ENCODE results near the gene APBB1IP. TPM values are rescaled to one million over a fixed set of nuclear protein-coding genes. Genes with fewer than 3 reads are reported as not detected.
"Not testable (repeated sequence)": the region's sequence is repeated elsewhere in the genome, so short reads cannot be mapped to it uniquely, and the experiment has no call there.

APBB1IP gene
- total RNA-seq, 2 experiments from 2014 or later = 44.5 to 45.6 TPM

GRCh38 chr10:26579256-26580063 lies 141.3 kb downstream of the APBB1IP start:
- Histone ChIP-seq H3K4me1 (ENCODE audit: insufficient read depth, low read length) (no peaks in the 10 kb centered on the region), H3K4me3 (ENCODE audit: low read length) (no peak overlapping the region), H3K9me3 (ENCODE audit: control insufficient read depth in 1 of 2, insufficient read depth in 1 of 2, low read length in 2 of 2) (no peaks in the 10 kb centered on the region), H3K36me3 (ENCODE audit: insufficient read depth, low read length) (no peaks in the 10 kb centered on the region), H3K27ac (ENCODE audit: low read depth in 1 of 2, low read length in 2 of 2) (no peak overlapping the region), H3K27me3 (ENCODE audit: control insufficient read depth in 1 of 2, insufficient read depth in 2 of 2, low read length in 2 of 2) (no peaks in the 10 kb centered on the region)
- no peak for TF ChIP-seq CTCF (IDR thresholded peaks at IDR 0.05)
- Mint-ChIP-seq H3K9me3 (peaks cover 2% of the 10 kb centered on the region), H3K4me1 (ENCODE audit: low read depth) (no peaks in the 10 kb centered on the region), H3K4me3 (peak overlapping the region; percentile 38), H3K36me3 (ENCODE audit: low read depth) (peaks cover 13% of the 10 kb centered on the region), H3K27me3 (no peaks in the 10 kb centered on the region), H3K27ac (no peak overlapping the region)
- intact Hi-C loops (cut with DNase I, micrococcal nuclease) = no loop called here
- ChIA-PET CTCF (no interaction called here), POLR2A (no interaction called here)
- DNase-seq = peak in 2 of 14 experiments; percentile 16 to 38
- ATAC-seq (ENCODE audit: poor library complexity) = no peak

GRCh38 chr10:26586211-26586610 lies 148.1 kb downstream of the APBB1IP start:
- DNase-seq (no peak), ATAC-seq (ENCODE audit: poor library complexity) (no peak)
- H3K4me3 Mint-ChIP-seq = no peak overlapping the region
- no peaks in the 10 kb centered on the region for H3K4me1 Mint-ChIP-seq (ENCODE audit: low read depth)
- POLR2A ChIA-PET = no interaction called here
- H3K27me3 Mint-ChIP-seq = no peaks in the 10 kb centered on the region
- H3K27ac Mint-ChIP-seq = no peak overlapping the region
- no peaks in the 10 kb centered on the region for H3K27me3 ChIP-seq (ENCODE audit: control insufficient read depth in 1 of 2, insufficient read depth in 2 of 2, low read length in 2 of 2)
- no peaks in the 10 kb centered on the region for H3K4me1 ChIP-seq (ENCODE audit: insufficient read depth, low read length)
- H3K9me3 ChIP-seq (ENCODE audit: control insufficient read depth in 1 of 2, insufficient read depth in 1 of 2, low read length in 2 of 2) = no peaks in the 10 kb centered on the region
- CTCF ChIA-PET = no interaction called here
- H3K4me3 ChIP-seq (ENCODE audit: low read length) = no peak overlapping the region
- H3K27ac ChIP-seq (ENCODE audit: low read depth in 1 of 2, low read length in 2 of 2) = no peak overlapping the region
- peaks cover under 1% of the 10 kb centered on the region for H3K36me3 ChIP-seq (ENCODE audit: insufficient read depth, low read length)
- TF ChIP-seq CTCF (IDR thresholded peaks at IDR 0.05) = no peak
- intact Hi-C loops (cut with DNase I, micrococcal nuclease) = no loop called here
- peaks cover 42% of the 10 kb centered on the region for H3K36me3 Mint-ChIP-seq (ENCODE audit: low read depth)
- H3K9me3 Mint-ChIP-seq = no peaks in the 10 kb centered on the region

- Mint-ChIP-seq H3K4me3 (no peak overlapping the region), H3K9me3 (no peaks in the 10 kb centered on the region), H3K27ac (no peak overlapping the region), H3K4me1 (ENCODE audit: low read depth) (no peaks in the 10 kb centered on the region), H3K27me3 (no peaks in the 10 kb centered on the region), H3K36me3 (ENCODE audit: low read depth) (peaks cover 62% of the 10 kb centered on the region)
- intact Hi-C loops (cut with DNase I, micrococcal nuclease) = no loop called here
- Histone ChIP-seq H3K4me1 (ENCODE audit: insufficient read depth, low read length) (no peaks in the 10 kb centered on the region), H3K4me3 (ENCODE audit: low read length) (no peak overlapping the region), H3K36me3 (ENCODE audit: insufficient read depth, low read length) (peaks cover 6% of the 10 kb centered on the region), H3K27me3 (ENCODE audit: control insufficient read depth in 1 of 2, insufficient read depth in 2 of 2, low read length in 2 of 2) (no peaks in the 10 kb centered on the region), H3K9me3 (ENCODE audit: control insufficient read depth in 1 of 2, insufficient read depth in 1 of 2, low read length in 2 of 2) (peaks cover 0 to under 1% of the 10 kb centered on the region in 2 experiments), H3K27ac (ENCODE audit: low read depth in 1 of 2, low read length in 2 of 2) (no peak overlapping the region)
- ChIA-PET POLR2A (no interaction called here), CTCF (no interaction called here)
- DNase-seq = no peak
- ATAC-seq (ENCODE audit: poor library complexity) = no peak
- TF ChIP-seq CTCF (IDR thresholded peaks at IDR 0.05) = no peak
Measured at GRCh38 chr10:26588611-26589010, 150.5 kb downstream of the APBB1IP start.

GRCh38 chr10:26589813-26590212 lies 151.7 kb downstream of the APBB1IP start:
- ATAC-seq (ENCODE audit: poor library complexity); H3K4me3 Mint-ChIP-seq; H3K4me3 ChIP-seq (ENCODE audit: low read length); H3K27me3 ChIP-seq (ENCODE audit: control insufficient read depth in 1 of 2, insufficient read depth in 2 of 2, low read length in 2 of 2); H3K27ac Mint-ChIP-seq; intact Hi-C loops (cut with DNase I, micrococcal nuclease); H3K9me3 Mint-ChIP-seq; CTCF ChIA-PET; H3K9me3 ChIP-seq (ENCODE audit: control insufficient read depth in 1 of 2, insufficient read depth in 1 of 2, low read length in 2 of 2); H3K4me1 Mint-ChIP-seq (ENCODE audit: low read depth); H3K36me3 ChIP-seq (ENCODE audit: insufficient read depth, low read length); POLR2A ChIA-PET; H3K4me1 ChIP-seq (ENCODE audit: insufficient read depth, low read length); H3K27me3 Mint-ChIP-seq; DNase-seq; H3K27ac ChIP-seq (ENCODE audit: low read depth in 1 of 2, low read length in 2 of 2): not testable (repeated sequence)
- H3K36me3 Mint-ChIP-seq (ENCODE audit: low read depth) = peaks cover 67% of the 10 kb centered on the region

Measured in CD4-positive, alpha-beta T cell (primary cell).